Right lobe of liver (tissue), 6 donors: ENCODE data around the gene WDFY1. TPM values are rescaled to one million over a fixed set of nuclear protein-coding genes. Genes with fewer than 3 reads are reported as not detected.

Experiments
- ATAC-seq, 4 donors: fragments of 200-7000 bp; cut with Tn5 transposase; one replicate each; pipeline ENCODE4 v1.9.1; 2020; ENCODE audit warnings: mild to moderate bottlenecking in 4 of 4, moderate library complexity in 4 of 4
- DNase-seq, 3 donors: peaks; one replicate each; pipeline ENCODE4 v3.0.0-alpha.2; 2020
- H3K27ac ChIP-seq, 3 donors: fragments of 200-600 bp; one replicate each; pipeline ENCODE4 v1.8.0; 2022
- H3K27me3 ChIP-seq, 2 donors: fragments of 200-600 bp; one replicate each; pipeline ENCODE4 v1.8.0; 2022
- H3K36me3 ChIP-seq, 4 donors: fragments of 200-600 bp; sonication (generic) in 1 of 4; one replicate each; pipeline versions ENCODE4 v1.5.1 to v1.8.0; 2017 to 2022; ENCODE audit warnings: control low read depth in 1 of 4
- H3K4me1 ChIP-seq, 4 donors: fragments of 200-600 bp; sonication (generic) in 1 of 4; one replicate each; pipeline versions ENCODE4 v1.5.1 to v1.8.0; 2017 to 2022; ENCODE audit warnings: control low read depth in 1 of 4
- H3K4me3 ChIP-seq, 3 donors: fragments of 200-600 bp; one replicate each; pipeline ENCODE4 v1.8.0; 2022
- H3K9me3 ChIP-seq, 4 donors: fragments of 200-600 bp; sonication (generic) in 1 of 4; one replicate each; pipeline versions ENCODE4 v1.5.1 to v1.8.0; 2017 to 2022; ENCODE audit warnings: control low read depth in 1 of 4
- CTCF ChIP-seq, 4 donors: fragments of 200-600 bp in 3 of 4; fragments of 450-650 bp in 1 of 4; IDR thresholded peaks; one replicate each; pipeline versions ENCODE4 v1.5.1 to v1.8.0; 2016 to 2022; ENCODE audit warnings: antibody characterized with exemption in 4 of 4, mild to moderate bottlenecking in 2 of 4
- POLR2A ChIP-seq: fragments of 450-650 bp; IDR thresholded peaks from one replicate; pipeline ENCODE4 v1.6.1; 2017; ENCODE audit warnings: antibody characterized with exemption, mild to moderate bottlenecking
- WGBS: methylation state at CpG from one replicate; pipeline ENCODE4 v1.1.6; 2018; ENCODE audit warnings: low coverage, low lambda C conversion rate; ENCODE audit not compliant: insufficient coverage; ENCODE audit errors: missing lambda C conversion rate; 5-methylcytosine and 5-hydroxymethylcytosine counted together
- intact Hi-C, 2 donors: fragments of 100-400 bp; cut with DNase I; formaldehyde crosslinking; loops; one replicate each; pipeline versions ENCODE4 v1.11.2 to v1.14.1; 2022
- total RNA-seq, 6 experiments: library from RNA; depleted of rRNA in 2 of 6; stranded (reverse); fragments of >200 nt in 2 of 6; fragmentation: NEBNext Ultra II Directional in 3 of 6; extraction: Animal tissue kit (Norgen Biotek cat#: 25700) in 3 of 6; gene quantifications; one replicate each; pipeline versions ENCODE4 v1.1.0 to v1.2.4, GENCODE V29; 2016 to 2023
- donor health status: DM: no; HTN: yes; CAD: no.
- donor health status: DM: no; HTN: no; CAD: no.
- donor health status: DM: no; HTN: no; CAD: no.
- donor health status: DM: no; HTN: yes; CAD: no.
- donor health status: DM: no; HTN: yes; CAD: no.

WDFY1 gene
- total RNA-seq, 6 experiments from 2014 or later, result 19.7 to 28.0 (median 21.4) TPM

- H3K27me3 ChIP-seq, result no peaks in the 10 kb centered on the region
- DNase-seq, result no peak
- intact Hi-C loops, result loop anchor here in 1 of 2 donors (10.0 kb wide), 1 partner anchor 51 kb away; no protein-coding TSS in a partner anchor
- WGBS, result 69% methylated on average over 4 of the region's 4 CpGs
- no peak for ATAC-seq
- H3K27ac ChIP-seq, result peak overlapping the region; percentile 66 to 83 (median 79)
- TF ChIP-seq CTCF (IDR thresholded peaks at IDR 0.05) (no peak), POLR2A (no peak)
- H3K36me3 ChIP-seq, result peaks cover 0 to 16% (median 0%) of the 10 kb centered on the region in 4 donors
- peak overlapping the region in 1 of 3 donors; percentile 90 for H3K4me3 ChIP-seq
- H3K4me1 ChIP-seq, result peaks cover 0 to 25% (median 4%) of the 10 kb centered on the region in 4 donors
- no peaks in the 10 kb centered on the region for H3K9me3 ChIP-seq
These were observed 11.2 kb upstream of the WDFY1 start for GRCh38 chr2:223956300-223956699.

- ATAC-seq (no peak), DNase-seq (no peak)
- Histone ChIP-seq H3K9me3 (no peaks in the 10 kb centered on the region), H3K4me3 (no peak overlapping the region), H3K4me1 (peaks cover 0 to 12% (median 4%) of the 10 kb centered on the region in 4 donors), H3K27me3 (no peaks in the 10 kb centered on the region), H3K36me3 (no peaks in the 10 kb centered on the region), H3K27ac (no peak overlapping the region)
- TF ChIP-seq POLR2A, result no peak
- no peak for TF ChIP-seq CTCF (IDR thresholded peaks at IDR 0.05)
- intact Hi-C loops, result loop anchor here in 1 of 2 donors (10.0 kb wide), 1 partner anchor 50 kb away; no protein-coding TSS in a partner anchor
- WGBS, result 76% methylated on average over 3 of the region's 3 CpGs
These were observed 9.3 kb upstream of the WDFY1 start for GRCh38 chr2:223954401-223954800.

GRCh38 chr2:223952280-223952968, 7.3 kb upstream of the WDFY1 start:
- no peaks in the 10 kb centered on the region for H3K36me3 ChIP-seq
- 81% methylated on average over 6 of the region's 6 CpGs for WGBS
- intact Hi-C loops, result loop anchor here in 1 of 2 donors (10.0 kb wide), 1 partner anchor 48 kb away; no protein-coding TSS in a partner anchor
- no peak for TF ChIP-seq CTCF (IDR thresholded peaks at IDR 0.05)
- no peak for TF ChIP-seq POLR2A
- no peak overlapping the region for H3K27ac ChIP-seq
- no peak for DNase-seq
- no peak overlapping the region for H3K4me3 ChIP-seq
- no peaks in the 10 kb centered on the region for H3K9me3 ChIP-seq
- ATAC-seq, result no peak
- H3K27me3 ChIP-seq, result no peaks in the 10 kb centered on the region
- no peaks in the 10 kb centered on the region for H3K4me1 ChIP-seq

GRCh38 chr2:223950448-223951347, 5.6 kb upstream of the WDFY1 start:
- no peaks in the 10 kb centered on the region for H3K36me3 ChIP-seq
- peak in 2 of 4 donors; percentile 39 to 64 for ATAC-seq
- intact Hi-C loops, result loop anchor here in 1 of 2 donors (10.0 kb wide), 1 partner anchor 46 kb away; no protein-coding TSS in a partner anchor
- no peak overlapping the region for H3K4me3 ChIP-seq
- no peaks in the 10 kb centered on the region for H3K27me3 ChIP-seq
- DNase-seq, result no peak
- no peak for TF ChIP-seq POLR2A
- no peak for TF ChIP-seq CTCF (IDR thresholded peaks at IDR 0.05)
- no peaks in the 10 kb centered on the region for H3K4me1 ChIP-seq
- no peaks in the 10 kb centered on the region for H3K9me3 ChIP-seq
- no peak overlapping the region for H3K27ac ChIP-seq
- 50% methylated on average over 3 of the region's 3 CpGs for WGBS
